Measurements from ENCODE around the gene TGIF2.
"Not testable (repeated sequence)": the region's sequence is repeated elsewhere in the genome, so short reads cannot be mapped to it uniquely, and the experiment has no call there.

The TGIF2 gene

GRCh38 chr20:36614781-36615557 is 41.6 kb downstream of the TGIF2 start:
- no peak for DNase-seq (ENCODE audit: low read depth)

- no peak for DNase-seq (ENCODE audit: low read depth)
Observed at GRCh38 chr20:36620917-36621316, 47.5 kb downstream of the TGIF2 start.

- DNase-seq (ENCODE audit: low read depth), result no peak
Observed at GRCh38 chr20:36623444-36623843, 50.0 kb downstream of the TGIF2 start.

GRCh38 chr20:36624068-36624943 is 50.9 kb downstream of the TGIF2 start:
- no peak for DNase-seq (ENCODE audit: low read depth)

- DNase-seq (ENCODE audit: low read depth), result no peak
Observed at GRCh38 chr20:36624944-36625324, 51.5 kb downstream of the TGIF2 start.

- no peak for DNase-seq (ENCODE audit: low read depth)
Observed at GRCh38 chr20:36628076-36628475, 54.7 kb downstream of the TGIF2 start.

DNA sequence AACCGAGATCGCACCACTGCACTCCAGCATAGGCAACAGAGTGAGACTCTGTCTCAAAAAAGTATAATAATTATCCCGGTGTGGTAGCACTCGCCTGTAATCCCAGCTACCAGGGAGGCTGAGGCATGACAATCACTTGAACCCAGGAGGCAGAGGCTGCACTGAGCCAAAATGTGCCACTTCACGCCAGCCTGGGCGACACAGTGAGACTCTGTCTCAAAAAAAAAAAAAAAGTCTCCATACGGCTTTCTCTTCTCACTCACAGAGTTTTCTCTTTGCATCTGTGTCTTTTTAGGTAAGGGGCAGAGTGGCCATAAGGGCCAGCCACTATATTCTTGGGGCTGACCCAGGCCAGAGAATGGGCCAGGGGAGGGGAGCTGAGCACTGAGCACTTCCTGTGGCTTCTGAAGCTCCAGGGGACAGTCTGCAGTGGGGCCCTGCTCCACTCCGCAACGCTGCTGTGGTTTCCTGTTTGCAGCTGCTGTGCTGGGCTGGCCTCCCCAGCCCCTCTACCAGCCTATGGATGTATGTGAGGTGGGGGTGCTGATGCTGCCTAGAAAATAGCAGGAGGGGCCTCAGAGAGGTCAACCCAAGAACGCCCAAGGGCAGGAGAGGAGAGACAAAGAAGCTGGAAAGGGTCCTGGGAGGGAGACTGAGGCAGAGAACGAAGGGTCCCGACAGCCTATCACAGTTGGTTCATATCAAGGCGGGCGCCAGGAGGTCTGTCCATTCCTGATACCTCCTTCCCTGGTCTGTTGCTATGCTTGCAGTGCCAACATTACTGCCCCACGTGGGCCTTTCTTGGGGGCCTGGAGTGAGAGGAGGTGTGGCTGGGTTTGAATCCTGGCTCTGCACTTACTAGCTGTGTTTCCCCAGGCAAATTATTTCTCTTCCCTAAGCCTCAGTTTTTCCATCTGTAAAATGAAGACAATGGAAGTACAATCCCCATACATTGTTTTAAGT is 56.6 kb downstream of the TGIF2 start:
- DNase-seq (ENCODE audit: low read depth), result no peak

- no peak for DNase-seq (ENCODE audit: low read depth)
Observed at GRCh38 chr20:36631646-36632045, 58.2 kb downstream of the TGIF2 start.

DNA sequence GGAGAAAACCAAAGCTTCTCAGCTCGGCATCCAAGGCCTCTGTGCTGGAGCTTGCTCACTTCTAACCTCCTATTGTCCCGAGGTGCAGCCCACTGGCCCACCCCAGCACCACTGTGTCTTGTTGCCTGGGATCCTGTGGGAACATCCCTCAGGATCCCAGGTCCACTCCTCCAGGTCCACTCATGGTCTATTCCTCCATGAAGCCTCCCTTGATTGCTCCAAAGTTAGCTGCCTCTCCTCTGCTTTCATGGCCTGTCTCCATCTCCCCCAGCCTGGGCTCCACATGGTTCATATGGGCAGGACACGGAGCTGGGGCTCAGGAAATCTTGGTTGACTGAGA is 58.7 kb downstream of the TGIF2 start:
- no peak for DNase-seq (ENCODE audit: low read depth)

- DNase-seq (ENCODE audit: low read depth), result no peak
Observed at GRCh38 chr20:36632487-36633284, 59.3 kb downstream of the TGIF2 start.

DNA sequence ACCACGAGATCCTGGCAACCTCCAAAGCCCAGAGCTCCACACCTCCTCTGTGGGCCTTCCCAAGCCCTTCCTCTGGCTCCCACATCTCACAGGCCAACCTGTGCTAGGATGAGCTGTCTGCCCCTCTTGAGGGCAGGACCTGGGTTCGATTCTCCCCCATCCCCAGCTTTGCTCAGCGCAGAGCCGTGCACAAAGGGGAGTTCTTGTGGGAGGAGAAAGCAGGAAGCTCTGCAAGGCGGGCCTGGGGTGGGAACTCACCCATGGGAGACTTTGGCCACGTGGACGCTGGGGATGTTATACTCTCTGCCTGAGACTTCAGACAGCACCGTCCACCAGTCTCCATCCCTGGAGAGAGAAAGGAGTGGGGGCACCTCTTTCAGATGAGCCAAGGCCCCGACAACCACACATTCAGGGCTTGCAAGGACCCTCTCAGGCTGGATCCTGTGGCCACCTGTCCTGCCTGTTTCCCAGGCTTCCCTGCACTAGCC is 59.9 kb downstream of the TGIF2 start:
- DNase-seq (ENCODE audit: low read depth), result no peak

DNA sequence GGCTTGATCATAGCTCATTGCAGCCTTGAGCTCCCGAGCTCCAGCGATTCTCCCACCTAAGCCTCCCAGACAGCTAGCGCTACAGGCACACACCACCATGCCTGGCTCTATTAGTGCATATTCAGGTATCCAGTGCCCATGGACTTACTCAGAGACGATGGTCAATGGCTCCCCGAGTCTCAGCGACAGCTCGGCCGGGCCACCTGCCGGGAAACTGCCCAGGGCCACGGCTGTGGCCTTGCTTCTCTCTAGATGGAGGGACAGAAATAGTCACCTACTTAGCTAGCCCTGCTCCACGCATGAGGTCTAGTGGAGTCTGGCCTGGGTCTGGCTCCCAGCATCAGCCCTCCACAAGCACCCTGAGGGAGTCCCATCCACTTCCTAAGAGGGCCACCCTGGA is 60.9 kb downstream of the TGIF2 start:
- no peak for DNase-seq (ENCODE audit: low read depth)

DNA sequence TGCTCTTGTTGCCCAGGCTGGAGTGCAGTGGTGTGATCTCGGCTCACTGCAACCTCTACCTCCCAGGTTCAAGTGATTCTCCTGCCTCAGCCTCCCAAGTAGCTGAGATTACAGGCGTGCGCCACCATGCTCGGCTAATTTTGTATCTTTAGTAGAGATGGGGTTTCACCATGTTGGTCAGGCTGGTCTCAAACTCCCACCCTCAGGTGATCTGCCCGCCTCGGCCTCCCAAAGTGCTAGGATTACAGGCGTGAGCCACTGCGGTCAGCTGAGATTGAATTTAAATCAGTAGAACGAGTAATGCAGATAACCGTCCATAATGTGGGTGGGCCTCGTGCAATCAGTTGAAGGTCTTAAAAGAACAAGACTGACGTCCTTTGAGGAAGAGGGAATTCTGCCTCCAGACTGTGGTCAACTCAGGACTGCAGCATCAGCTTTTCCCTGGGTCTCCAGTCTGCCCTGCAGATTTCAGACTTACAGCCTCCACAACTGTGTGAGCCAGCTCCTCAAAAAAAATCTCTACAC is 65.5 kb downstream of the TGIF2 start:
- not testable (repeated sequence) for DNase-seq (ENCODE audit: low read depth)

- no peak for DNase-seq (ENCODE audit: low read depth)
Observed at GRCh38 chr20:36641506-36641843, 68.1 kb downstream of the TGIF2 start.

- no peak for DNase-seq (ENCODE audit: low read depth)
Observed at GRCh38 chr20:36642136-36642535, 68.7 kb downstream of the TGIF2 start.
